OCI-M2 (cell line): ENCODE measurements around the gene SUSD2.
"Not testable (repeated sequence)": the region's sequence is repeated elsewhere in the genome, so short reads cannot be mapped to it uniquely, and the experiment has no call there.

Source experiments
- DNase-seq: peaks from one replicate; lab custom pipeline; 2025; ENCODE audit not compliant: unreplicated experiment; lab: John Stamatoyannopoulos, UW

Gene SUSD2

DNA sequence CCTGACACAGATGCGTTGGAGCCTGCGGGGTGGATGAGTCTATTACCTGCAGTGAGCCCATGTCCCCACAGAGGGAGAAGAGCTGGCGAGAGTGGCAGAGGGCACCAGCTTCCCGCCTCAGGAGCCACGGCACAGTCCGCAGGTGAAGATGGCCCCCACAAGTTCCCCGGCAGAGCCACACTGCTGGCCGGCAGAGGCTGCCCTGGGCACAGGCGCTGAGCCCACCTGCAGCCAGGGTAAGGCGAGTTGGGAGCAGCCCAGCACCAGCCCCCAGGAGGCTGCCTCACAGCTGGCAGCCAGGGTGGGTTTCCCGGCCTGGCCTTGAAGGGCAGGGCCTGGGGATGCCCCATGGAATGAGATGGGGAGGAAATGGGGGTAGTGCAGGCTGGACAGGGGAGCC, 5.2 kb upstream of the SUSD2 start:
- no peak for DNase-seq

DNA sequence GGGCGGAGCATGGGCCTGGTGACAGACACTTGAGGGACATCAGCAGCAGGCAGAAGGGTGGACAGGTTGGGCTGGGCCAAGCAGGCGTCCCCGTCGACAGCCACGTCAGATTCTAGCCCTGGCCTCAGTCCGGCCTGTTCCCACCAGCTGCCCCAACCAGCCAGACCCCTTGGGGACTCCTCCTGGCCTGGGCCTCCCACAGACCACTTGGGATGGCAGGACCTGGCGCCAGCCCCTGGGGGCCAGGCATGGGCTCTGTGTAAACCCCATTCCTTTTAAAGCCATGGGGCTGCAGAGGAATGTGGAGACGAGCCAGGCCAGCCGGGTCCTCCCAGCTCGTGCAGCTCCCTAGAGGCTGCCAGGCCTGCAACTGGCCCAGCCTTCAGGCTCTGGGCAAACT, 4.7 kb upstream of the SUSD2 start:
- DNase-seq: no peak

DNA sequence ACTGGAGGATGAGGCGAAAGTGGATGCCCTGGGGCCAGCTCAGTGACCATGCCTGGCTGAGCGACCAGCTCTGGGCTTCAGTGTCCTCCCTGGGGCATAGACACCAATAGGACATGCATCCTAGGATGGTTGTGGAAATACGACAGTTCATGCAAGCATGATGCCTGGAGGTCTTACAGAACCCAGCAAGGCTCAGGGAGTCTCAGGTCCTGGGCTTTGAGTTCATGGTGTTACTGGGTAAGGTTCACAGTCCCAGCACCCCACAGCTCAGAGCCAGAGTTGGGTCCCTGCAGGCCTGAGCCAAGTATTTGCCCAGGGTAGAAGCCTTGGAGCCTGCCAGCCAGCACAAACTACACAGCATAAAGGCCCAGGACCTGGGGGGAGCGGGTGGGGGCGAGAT, 4.2 kb upstream of the SUSD2 start:
- DNase-seq: no peak

GRCh38 chr22:24177456-24177855, 3.8 kb upstream of the SUSD2 start:
- no peak for DNase-seq

GRCh38 chr22:24178021-24178431, 3.3 kb upstream of the SUSD2 start:
- no peak for DNase-seq

DNA sequence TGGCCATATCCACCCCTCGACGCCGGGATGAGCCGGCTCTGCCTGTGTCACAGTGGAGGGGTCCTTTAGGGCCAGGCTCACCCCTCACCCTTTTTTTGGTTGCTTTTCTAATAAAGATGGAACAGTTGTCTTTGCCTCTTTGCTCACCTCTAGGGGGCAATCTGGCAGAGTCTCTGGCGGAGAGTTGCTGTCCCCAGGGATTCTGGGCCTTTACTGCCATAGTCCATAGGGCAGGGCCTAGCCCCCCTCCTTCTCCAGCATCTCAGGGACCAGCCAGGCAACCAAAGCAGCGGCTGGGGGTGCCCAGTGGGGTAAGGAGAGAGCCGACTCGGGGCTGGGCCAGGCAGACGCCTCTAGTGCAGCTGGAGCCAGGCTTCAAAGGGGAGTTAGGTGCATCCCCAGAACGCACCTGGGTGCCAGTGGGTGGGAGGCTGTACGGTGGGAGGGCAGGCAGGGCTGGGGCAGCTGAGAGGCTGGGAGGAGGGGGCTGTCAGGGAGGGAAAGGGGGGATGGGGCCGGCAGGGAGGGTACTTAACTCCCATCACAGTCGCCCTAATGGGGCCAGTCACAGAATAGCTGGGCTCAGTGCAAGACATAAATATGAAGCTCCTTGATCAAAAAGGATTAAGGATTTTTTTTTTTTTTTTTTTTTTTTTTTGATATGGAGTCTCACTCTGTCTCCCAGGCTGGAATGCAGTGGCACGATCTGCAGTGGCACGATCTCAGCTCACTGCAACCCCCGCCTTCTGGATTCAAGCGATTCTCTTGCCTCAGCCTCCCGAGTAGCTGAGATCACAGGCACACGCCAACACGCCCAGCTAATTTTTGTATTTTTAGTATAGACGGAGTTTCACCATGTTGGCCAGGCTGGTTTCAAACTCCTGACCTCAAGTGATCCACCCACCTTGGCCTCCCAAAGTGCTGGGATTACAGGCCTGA, 2.5 kb upstream of the SUSD2 start:
- DNase-seq: no peak

GRCh38 chr22:24179478-24180210, 1.6 kb upstream of the SUSD2 start:
- DNase-seq: no peak

DNA sequence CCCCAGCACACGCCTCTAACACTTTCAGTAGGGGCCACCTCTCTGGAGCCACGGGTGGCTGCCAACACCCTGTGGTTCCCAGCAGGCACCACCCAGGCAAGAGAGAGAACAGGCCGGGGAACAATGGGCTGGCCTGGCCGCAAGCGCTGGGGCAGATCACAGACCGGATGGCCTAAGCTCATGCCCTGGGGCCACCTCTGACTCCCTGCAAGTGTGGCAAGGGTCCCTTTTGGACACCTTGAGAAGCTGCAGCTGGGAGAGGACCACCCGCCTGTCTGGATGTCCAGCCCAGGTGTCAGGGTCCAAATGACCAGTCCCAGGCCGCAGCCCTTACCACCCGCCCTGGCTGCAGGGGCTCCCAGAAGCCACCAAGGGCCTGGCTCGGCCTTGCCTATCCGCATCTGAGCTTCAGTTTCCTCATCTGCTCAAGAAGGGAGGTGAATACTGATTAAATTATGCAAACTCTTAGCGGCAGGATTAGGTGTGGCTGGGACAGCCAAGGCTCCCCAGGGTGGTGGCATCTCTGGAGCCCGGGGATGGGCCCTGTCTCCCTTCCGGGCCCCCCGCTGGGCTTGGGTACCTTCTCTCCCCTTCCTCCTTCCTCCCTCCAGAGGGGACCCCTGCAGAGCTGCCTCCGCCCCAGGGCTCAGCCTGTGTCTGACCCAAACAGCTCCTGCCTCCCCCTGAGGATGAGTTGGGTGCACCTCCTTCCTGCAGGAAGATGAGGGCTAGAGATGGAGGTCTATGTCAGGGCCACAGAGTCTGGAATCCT, 785 bp upstream of the SUSD2 start:
- DNase-seq: no peak

DNA sequence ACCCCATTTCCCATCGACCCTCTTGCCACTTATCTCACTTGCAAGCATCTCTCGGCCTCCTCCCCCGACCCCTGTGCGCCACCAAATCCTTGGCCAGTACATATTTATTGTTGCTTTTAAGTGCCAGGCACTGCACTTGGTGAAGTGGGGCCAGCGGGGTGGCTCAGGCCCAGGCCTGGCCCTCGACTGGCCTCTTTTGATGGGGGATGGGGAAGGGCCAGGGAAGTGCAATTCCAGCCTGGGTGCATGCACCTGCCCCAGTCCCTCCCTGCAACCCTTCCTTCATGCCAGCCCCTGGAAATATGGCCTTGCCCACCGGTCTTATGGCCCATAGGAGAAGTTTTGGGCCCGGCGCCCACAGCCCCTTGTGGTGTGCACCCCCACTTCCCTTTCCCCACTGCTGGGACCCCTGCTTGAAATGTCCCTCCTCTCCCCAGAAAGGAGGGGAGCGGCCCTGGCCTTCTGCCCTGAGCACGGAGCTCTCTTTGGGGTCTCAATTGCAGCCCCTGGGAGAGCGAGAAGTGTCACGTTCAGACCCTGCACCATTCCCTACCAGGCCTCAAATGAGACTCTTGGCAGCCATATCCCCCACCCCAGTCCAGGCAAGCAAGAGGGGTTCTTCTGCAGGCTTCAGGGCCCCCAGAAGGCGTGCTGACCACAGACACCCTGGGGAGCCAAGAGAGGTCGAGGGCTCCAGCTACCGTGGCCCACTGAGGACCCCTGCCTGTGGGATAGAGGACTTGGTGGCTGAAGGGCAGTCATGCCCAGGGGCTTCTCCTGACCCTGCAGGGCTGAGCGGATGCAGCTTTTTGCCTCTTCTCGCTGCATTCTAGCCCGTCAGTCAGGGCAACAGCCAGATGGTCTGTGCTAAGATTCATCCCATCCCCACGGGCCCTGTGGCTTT, 961 bp downstream of the SUSD2 start:
- DNase-seq: no peak

DNA sequence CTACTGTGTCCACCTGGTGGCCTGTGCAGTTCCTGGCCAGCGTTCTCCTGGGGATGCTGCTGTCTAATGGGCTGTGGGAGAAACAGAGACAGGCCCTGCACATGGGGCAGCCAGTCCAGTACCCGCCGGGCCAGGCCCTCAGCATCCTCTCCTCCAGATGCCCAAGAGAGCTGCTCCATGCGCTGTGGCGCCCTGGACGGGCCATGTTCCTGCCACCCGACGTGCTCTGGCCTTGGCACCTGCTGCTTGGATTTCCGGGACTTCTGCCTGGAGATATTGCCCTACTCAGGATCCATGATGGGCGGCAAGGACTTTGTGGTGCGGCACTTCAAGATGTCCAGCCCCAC, 1.6 kb downstream of the SUSD2 start:
- not testable (repeated sequence) for DNase-seq

- DNase-seq: no peak
These were observed 2.2 kb downstream of the SUSD2 start for GRCh38 chr22:24183321-24184031.

GRCh38 chr22:24184057-24184798, 2.9 kb downstream of the SUSD2 start:
- DNase-seq: no peak

- no peak for DNase-seq
These were observed 3.8 kb downstream of the SUSD2 start for GRCh38 chr22:24185001-24185500.

GRCh38 chr22:24185501-24186351, 4.4 kb downstream of the SUSD2 start:
- no peak for DNase-seq

DNA sequence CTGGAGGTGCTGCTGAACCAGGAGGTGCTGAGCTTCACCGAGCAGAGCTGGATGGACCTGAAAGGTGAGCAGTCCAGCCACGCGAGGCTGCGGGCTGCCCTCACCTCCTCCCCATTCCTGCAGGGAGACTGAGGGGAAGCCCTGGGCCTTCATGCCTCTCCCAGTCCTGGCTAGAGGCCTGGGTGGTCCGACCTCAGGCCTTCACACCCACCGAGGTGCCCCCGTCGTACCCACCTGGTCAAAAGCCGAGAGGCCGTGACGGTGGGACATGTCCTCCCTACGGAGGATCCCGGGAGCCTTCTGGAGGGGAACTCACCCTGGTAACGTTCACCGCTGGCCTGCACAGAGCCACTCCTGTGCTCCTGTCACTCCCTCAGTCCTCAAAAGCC, 5.1 kb downstream of the SUSD2 start:
- DNase-seq: no peak

- DNase-seq: no peak
These were observed 5.8 kb downstream of the SUSD2 start for GRCh38 chr22:24186892-24187670.
